GM12891 (cell line): Measurements from ENCODE around the gene PLIN5.

Experiments
- DNase-seq: peaks from one replicate; pipeline ENCODE4 v3.0.0; 2011; ENCODE audit warnings: low spot score; ENCODE audit not compliant: insufficient read length
- FAIRE-seq: peaks from 2 replicates; lab custom pipeline; 2011; peaks lifted over from hg19 to GRCh38; lab: Jason Lieb, UNC
- PAX5 ChIP-seq: IDR thresholded peaks from 2 replicates; pipeline ENCODE4 v1.6.1; 2011; ENCODE audit warnings: low read length, moderate library complexity, mild to moderate bottlenecking; ENCODE audit not compliant: insufficient read depth, severe bottlenecking
- POLR2A ChIP-seq: IDR thresholded peaks from 2 replicates; pipeline ENCODE4 v1.6.1; 2011; ENCODE audit warnings: low read depth, low read length, control low read depth
- POLR2AphosphoS5 ChIP-seq: IDR thresholded peaks from 2 replicates; pipeline ENCODE4 v1.6.1; 2011; ENCODE audit warnings: low read depth, low read length, control low read depth
- POU2F2 ChIP-seq: IDR thresholded peaks from 2 replicates; pipeline ENCODE4 v1.6.1; 2011; ENCODE audit warnings: low read depth, mild to moderate bottlenecking, control low read depth, low read length, moderate library complexity
- SPI1 ChIP-seq: IDR thresholded peaks from 2 replicates; pipeline ENCODE4 v1.6.1; 2011; ENCODE audit warnings: low read depth, low read length, control low read depth
- TAF1 ChIP-seq: IDR thresholded peaks from 2 replicates; pipeline ENCODE4 v1.6.1; 2011; ENCODE audit warnings: low read depth, low read length, control low read depth

Gene PLIN5

DNA sequence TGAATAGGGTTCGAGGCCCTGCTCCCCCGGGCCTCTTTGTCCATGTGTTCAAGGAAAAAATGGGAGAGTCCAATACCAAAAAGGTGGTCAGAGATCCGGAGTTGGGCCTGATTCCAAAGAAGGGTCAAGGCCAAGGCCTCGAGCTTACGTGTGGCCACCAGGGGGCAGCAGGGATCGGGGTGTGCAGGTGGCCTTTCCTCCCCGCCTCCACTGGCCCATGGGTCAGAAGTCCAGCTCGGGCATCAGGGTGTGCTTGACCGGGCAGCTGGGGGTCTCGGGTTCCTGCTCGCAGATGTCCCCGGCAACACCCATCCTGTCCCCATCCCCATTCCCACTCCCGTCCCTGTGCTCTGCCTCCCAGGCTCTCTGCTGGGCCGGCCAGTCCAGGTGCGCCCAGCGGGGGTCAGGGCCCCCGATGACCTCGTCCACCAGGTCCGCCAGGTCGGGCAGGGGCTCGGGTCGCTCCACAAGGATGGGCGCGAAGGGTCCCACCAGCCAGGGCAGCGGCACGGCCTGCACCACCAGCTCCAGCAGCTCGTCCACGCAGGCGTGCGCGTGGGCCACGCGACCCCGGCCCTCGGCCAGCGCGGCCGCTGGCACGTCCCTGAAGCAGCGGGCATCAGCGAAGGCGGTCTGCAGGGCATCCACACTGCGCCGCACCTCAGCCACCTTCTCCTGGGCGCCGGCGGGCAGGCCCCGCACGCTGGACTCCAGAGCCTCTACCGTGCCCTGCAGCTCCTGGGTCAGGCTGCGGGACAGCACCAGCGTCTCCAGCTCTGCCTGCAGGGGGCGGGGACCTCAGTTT is 11.5 kb downstream of the PLIN5 start:
- no peak for DNase-seq
- no peak for TF ChIP-seq PAX5
- no peak for TF ChIP-seq SPI1
- TF ChIP-seq POU2F2: no peak
- TF ChIP-seq POLR2A: no peak
- TF ChIP-seq TAF1: no peak
- no peak for TF ChIP-seq POLR2AphosphoS5
- peak; percentile 70 for FAIRE-seq

DNA sequence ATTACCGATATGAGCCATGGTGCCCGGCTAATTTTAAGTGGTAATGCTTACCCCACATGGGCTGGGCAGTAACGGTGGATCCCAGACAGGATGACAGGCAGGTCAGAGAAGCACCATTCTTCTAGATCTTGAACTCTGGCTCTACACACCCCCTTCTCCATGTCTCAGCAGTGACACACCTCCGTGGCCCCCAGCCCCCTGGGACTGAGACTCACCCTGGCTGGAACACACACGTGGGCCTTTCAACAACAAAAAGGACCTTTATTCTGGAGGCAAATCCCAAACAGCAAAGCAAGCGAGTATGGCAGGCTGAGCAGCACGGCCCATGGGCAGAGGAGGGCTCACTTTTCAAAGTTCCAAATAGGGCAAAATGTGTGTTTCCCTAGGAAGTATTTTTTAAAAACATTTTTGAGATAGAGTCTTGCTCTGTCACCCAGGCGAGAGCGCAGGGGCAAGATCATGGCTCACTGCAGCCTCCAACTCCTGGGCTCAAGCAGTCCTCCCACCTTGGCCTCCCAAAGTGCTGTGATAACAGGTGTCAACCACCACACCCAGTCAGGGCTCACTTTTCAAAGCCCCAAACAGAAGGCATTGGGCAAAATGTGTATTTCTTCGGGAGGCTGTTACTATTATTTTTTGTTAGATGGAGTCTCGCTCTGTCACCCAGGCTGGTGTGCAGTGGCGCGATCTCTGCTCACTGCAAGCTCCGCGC is 12.6 kb downstream of the PLIN5 start:
- DNase-seq (no peak), FAIRE-seq (no peak)
- no peak for TF ChIP-seq POLR2A
- no peak for TF ChIP-seq PAX5
- no peak for TF ChIP-seq POU2F2
- no peak for TF ChIP-seq SPI1
- no peak for TF ChIP-seq TAF1
- TF ChIP-seq POLR2AphosphoS5: no peak

DNA sequence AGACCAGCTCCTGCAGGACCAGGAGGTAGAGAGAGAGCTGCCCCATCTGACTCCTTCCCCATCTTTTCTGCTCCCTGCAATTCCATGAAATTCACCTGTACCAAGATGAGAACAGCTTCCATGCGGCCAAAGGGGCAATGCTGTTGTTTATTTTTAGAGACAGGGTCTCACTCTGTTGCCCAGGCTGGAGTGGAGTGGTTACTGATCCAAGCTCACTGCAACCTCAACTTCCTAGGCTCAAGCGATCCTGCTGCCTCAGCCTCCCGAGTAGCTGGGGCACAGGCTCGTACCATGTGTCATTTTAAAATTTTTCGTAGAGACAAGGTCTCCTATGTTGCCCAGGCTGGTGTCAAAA is 13.2 kb downstream of the PLIN5 start:
- TF ChIP-seq SPI1 (no peak), POLR2AphosphoS5 (no peak), POU2F2 (no peak), POLR2A (no peak), PAX5 (no peak), TAF1 (no peak)
- FAIRE-seq (no peak), DNase-seq (no peak)

DNA sequence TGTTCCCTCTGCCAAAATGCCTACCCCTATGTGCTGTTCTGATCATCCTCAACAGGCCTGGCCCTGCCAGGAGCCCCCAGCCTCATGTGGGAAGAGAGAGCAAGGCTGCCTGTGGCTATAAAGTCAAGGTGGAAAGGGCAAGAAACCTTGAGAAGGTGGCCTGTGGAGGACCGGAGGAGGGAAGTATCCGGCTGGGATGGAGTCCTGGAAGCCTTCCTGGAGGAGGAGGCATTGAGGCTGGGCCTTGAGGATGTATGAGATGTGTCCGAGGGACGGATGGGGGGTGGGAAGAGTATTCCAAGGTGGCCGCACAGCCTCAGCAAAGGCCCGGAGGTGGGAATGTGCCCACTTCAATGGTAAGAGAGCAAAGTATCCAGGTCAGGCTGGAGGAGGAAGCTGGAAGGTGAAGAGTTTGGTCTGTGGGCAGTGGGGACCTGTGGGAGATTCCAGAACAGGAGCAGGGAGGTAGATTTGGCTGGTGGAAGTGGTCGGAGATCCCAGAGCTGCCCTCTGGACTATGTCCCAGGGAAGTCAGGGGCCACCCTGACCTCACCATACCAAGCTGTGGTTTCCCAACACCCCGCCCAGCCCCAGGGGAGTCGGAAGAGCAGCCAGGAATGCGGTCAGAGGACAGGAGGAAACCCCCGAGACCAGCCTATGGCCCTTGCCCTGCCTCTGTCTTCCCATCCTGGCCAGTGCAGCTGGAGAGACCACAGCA is 13.7 kb downstream of the PLIN5 start:
- FAIRE-seq: no peak
- no peak for DNase-seq
- TF ChIP-seq PAX5: no peak
- TF ChIP-seq SPI1: no peak
- no peak for TF ChIP-seq POLR2A

DNA sequence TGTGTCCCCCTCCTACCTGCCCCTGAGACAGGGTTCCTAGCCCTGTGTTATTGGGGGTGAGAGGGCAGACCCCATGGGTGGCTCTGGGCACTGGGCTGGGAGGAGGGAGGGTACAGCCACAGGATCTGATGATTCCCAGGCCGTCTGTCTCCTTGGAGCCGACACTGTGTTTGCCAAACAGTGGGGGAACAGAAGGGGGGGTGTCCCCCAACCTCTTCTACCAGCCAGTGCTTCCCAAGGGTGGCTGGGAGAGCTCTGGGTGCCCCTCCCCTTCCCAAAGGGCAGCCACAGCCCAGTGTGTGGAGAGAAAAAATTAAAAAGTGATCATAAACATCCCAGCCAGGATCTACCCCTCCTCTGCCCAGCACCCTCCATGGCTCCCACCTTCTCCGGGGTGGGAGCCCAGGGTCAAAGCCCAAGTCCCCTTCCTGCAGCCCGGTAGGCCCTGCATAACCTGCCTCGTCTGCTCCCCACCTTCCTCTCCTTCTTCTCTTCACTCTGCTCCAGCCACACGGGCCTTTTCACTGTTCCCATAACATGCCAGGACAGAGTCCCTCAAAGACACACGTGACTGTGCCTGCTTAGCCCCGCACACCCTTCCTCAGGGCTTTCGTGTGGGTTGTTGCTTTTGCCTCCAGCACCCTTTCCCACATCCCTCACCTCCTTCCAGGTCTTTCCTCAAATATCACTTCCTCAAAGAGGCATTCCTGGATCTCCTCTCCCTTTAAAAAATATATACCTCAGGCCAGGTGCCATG is 15.3 kb downstream of the PLIN5 start:
- DNase-seq (no peak), FAIRE-seq (no peak)
- TF ChIP-seq PAX5: no peak
- no peak for TF ChIP-seq TAF1
- TF ChIP-seq POLR2A: no peak
- no peak for TF ChIP-seq SPI1
- no peak for TF ChIP-seq POLR2AphosphoS5
- TF ChIP-seq POU2F2: no peak

DNA sequence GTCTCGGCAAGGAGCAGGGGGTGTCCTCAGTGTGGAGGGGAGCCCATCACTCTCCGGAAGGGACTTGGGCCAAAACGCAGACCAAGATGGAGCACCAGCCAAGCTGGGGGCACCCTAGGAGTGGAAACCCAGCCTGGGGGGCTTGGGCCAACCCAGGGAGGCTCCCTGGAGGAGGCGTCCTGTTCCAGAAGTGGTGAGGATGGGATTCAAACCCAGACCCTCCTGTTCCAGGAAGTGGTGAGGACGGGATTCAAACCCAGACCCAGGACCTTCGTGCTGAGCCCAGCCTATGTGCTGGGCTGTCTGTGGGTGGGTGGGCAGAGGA is 15.9 kb downstream of the PLIN5 start:
- DNase-seq (no peak), FAIRE-seq (no peak)
- TF ChIP-seq POLR2A: no peak
- no peak for TF ChIP-seq POLR2AphosphoS5
- TF ChIP-seq POU2F2: no peak
- no peak for TF ChIP-seq TAF1
- no peak for TF ChIP-seq PAX5
- no peak for TF ChIP-seq SPI1

DNA sequence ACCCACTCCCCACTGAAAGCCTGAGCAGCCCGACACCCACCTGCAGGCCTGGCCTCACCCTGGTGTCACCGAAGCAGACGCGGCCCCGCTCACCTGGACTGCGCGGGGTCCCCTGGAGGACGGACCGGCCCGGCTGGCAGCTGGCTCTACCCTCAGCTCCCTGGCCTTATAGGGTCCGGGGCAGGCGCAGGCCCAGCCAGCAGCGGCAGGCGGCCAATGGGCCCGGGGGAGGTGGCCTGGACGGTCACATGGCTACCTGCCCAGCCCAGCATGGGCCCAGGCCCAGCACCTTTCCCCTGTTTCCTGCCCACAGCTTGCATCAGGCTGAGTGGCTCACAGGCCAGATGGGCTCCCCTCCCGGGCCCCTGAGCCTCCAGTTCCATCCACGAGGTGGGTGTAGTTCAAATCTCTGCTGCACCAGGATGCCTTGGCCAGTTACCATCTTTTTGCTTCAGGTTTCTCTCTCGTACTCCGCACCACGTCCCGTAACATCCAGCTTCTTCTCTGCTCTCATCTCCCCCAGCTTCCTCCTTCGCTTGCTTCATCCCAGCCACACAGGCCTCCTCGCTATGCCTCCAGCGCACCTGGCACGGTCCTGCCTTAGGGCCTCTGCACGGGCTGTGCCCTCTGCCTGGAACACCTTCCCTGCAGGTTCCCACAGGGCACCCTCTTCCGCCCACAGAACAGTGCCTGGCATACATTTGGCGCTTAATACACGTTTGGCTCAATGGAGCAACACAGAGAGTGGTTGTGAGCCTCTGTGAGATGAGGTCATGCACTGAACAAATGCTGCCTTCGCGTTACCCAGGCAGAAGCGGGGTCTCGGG is 16.5 kb downstream of the PLIN5 start, which contains the start of gene PLIN4:
Gene PLIN4 (minus strand): TSS at position 142 of the 827 bp plus-strand sequence. CDS start 214 bp downstream, outside the sequence.
- FAIRE-seq (no peak), DNase-seq (no peak)
- TF ChIP-seq SPI1 (no peak), POLR2A (no peak), POU2F2 (no peak), POLR2AphosphoS5 (no peak), TAF1 (no peak), PAX5 (no peak)

DNA sequence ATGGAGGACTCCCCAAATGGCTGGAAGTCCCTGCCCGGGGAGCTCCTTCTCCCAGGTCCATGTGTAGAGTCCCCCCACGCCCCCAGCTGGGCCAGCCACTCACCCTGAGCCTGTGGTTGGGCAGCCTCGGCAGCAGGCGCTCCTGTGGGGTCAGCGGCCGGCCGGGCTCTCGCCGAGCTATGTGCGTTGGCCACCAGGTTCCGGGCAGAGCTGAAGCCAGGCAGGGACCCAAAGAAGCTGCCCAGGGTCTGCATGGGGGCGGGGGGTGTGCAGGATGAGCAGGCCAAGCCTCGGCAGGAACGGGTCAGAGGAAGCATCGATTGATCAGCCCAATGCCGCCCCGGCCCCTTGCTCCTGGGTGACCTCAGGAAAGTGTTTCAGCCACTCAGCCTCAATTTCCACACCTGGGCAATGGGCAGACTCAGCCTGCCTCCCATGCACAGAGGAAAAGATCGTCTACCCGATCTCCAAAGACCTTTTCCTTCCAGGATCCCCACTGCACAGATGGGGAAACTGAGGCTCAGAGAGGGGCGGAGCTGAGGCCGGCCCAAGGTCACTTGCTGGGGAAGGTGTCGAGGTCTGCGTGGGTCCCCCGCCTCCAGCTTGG is 17.5 kb downstream of the PLIN5 start:
- TF ChIP-seq POLR2A: no peak
- no peak for TF ChIP-seq POLR2AphosphoS5
- no peak for TF ChIP-seq SPI1
- TF ChIP-seq PAX5: no peak
- no peak for TF ChIP-seq TAF1
- no peak for TF ChIP-seq POU2F2
- DNase-seq (no peak), FAIRE-seq (no peak)
